ENCODE data around the gene ACACA.

DNA sequence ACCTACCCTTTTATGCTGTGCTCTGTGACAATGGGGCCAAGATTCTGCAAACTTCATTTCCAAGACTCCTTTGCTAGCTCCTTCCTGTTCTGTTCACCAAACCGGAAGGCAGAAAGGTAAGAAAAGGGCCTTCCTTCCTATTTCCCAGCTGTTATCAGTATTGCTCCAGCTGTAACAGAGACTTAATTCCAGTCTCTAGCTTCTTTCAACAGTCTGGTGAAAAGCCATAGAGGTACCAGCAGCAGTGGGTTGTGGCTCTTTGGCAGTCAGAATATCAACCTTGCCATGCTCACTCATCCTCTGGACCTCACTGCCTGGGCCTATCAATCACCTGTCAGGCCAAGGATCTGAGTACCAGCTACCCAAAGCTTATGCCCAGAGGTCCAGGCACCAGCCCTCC is 120.2 kb downstream of the ACACA start:
- TF ChIP-seq, protein P1, sequence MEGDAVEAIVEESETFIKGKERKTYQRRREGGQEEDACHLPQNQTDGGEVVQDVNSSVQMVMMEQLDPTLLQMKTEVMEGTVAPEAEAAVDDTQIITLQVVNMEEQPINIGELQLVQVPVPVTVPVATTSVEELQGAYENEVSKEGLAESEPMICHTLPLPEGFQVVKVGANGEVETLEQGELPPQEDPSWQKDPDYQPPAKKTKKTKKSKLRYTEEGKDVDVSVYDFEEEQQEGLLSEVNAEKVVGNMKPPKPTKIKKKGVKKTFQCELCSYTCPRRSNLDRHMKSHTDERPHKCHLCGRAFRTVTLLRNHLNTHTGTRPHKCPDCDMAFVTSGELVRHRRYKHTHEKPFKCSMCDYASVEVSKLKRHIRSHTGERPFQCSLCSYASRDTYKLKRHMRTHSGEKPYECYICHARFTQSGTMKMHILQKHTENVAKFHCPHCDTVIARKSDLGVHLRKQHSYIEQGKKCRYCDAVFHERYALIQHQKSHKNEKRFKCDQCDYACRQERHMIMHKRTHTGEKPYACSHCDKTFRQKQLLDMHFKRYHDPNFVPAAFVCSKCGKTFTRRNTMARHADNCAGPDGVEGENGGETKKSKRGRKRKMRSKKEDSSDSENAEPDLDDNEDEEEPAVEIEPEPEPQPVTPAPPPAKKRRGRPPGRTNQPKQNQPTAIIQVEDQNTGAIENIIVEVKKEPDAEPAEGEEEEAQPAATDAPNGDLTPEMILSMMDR (IDR thresholded peaks at IDR 0.05; ENCODE audit: low read length): no peak
- TF ChIP-seq EZH2 (optimal IDR thresholded peaks at IDR 0.05; ENCODE audit: low read depth, low read length): no peak

All from MM.1S (cell line).